ENCODE results near the gene MTHFR.

Gene MTHFR

DNA sequence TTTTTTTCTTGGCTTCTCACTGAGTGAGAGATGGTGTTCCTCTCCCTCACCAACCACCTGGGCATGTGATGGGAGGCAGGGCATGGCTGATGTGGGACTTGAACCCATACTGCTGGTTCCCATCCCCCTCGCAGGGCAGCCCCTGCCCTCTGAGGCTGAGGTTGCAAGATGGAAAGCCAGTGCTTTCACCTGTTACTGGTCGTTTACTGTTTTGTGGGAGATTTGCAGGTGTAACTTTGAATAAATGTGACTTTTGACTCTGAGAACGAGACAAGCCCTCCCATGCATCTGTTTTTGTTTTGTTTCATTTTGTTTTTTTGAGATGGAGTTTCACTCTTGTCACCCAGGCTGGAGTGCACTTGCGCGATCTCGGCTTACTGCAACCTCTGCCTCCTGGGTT lies 22.2 kb downstream of the MTHFR start:
- no peak overlapping the region for H3K9ac ChIP-seq (ENCODE audit: low read depth, low read length)
- peaks cover 28% of the 10 kb centered on the region for H3K4me1 ChIP-seq (ENCODE audit: control insufficient read depth, insufficient read depth, low read length)
- no peaks in the 10 kb centered on the region for H3K27me3 ChIP-seq (ENCODE audit: control insufficient read depth, insufficient read depth, low read length)
- H3K36me3 ChIP-seq (ENCODE audit: insufficient read depth, low read length): no peaks in the 10 kb centered on the region
- no peaks in the 10 kb centered on the region for H3K9me3 ChIP-seq (replicated peaks; ENCODE audit: low read length)
- no peak overlapping the region for H3K4me3 ChIP-seq (ENCODE audit: low read length)
- H3K4me2 ChIP-seq (ENCODE audit: low read length): no peak overlapping the region

GRCh38 chr1:11782127-11782708 lies 23.5 kb downstream of the MTHFR start:
- Histone ChIP-seq H3K27me3 (ENCODE audit: control insufficient read depth, insufficient read depth, low read length) (no peaks in the 10 kb centered on the region), H3K4me3 (ENCODE audit: low read length) (no peak overlapping the region), H3K36me3 (ENCODE audit: insufficient read depth, low read length) (no peaks in the 10 kb centered on the region), H3K4me1 (ENCODE audit: control insufficient read depth, insufficient read depth, low read length) (peaks cover 19% of the 10 kb centered on the region), H3K9me3 (replicated peaks; ENCODE audit: low read length) (no peaks in the 10 kb centered on the region), H3K4me2 (ENCODE audit: low read length) (no peak overlapping the region), H3K9ac (ENCODE audit: low read depth, low read length) (no peak overlapping the region)

DNA sequence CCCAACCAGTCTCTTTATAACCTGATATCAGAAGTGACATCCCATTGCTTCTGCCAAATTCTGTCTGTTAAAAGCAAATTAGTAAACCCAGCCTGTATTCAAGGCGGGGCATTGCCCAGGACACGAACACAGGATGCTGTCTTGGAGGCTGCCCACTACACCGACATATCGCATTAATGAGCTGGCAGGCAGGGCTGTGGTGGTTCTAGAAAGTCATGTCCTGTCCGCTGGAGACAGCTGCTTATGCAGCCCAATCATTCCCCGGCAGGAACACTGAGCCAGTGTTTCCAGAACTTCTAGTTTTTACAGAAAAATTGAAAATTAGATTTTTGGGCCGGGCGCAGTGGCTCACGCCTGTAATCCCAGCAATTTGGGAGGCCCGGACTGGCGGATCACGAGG lies 24.5 kb downstream of the MTHFR start:
- Histone ChIP-seq H3K4me2 (ENCODE audit: low read length) (no peak overlapping the region), H3K4me1 (ENCODE audit: control insufficient read depth, insufficient read depth, low read length) (peaks cover 14% of the 10 kb centered on the region), H3K9me3 (replicated peaks; ENCODE audit: low read length) (no peaks in the 10 kb centered on the region), H3K4me3 (ENCODE audit: low read length) (no peak overlapping the region), H3K9ac (ENCODE audit: low read depth, low read length) (peak overlapping the region; percentile 0), H3K27me3 (ENCODE audit: control insufficient read depth, insufficient read depth, low read length) (no peaks in the 10 kb centered on the region), H3K36me3 (ENCODE audit: insufficient read depth, low read length) (no peaks in the 10 kb centered on the region)

DNA sequence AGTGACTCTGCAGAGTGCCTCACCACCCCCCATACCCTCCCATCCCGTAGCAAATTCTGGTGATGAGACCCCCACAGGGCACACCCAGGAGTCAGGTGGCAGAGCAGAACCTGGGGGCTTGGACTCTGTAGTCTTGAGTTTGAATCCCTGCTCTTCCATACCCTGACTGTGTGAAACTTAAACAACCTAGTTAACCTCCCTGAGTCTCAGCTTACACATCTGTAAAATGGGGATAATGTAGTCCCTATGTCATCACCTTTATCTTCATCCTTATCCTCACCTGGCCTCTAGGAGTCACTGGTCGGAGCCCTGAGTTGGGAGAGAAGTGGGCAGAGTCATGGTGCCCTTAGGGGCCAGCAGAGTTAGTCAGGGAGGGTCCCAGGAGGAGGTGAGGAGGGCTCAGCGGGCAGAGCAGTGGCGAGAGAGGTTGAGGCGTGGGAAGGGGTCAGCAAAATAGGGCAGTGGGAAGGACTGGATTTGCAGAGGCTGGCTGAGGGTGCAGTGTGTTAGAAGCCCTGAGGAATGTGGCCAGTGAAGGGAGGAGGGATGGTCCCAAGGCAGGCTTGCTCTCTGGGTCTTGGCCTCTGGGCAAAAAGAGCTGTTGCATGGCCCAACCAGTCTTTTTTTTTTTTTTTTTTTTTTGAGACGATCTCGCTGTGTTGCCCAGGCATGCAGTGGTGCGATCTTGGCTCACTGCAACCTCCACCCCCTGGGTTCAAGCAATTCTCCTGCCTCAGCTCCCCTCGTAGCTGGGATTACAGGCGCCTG lies 25.2 kb downstream of the MTHFR start:
- no peaks in the 10 kb centered on the region for H3K27me3 ChIP-seq (ENCODE audit: control insufficient read depth, insufficient read depth, low read length)

DNA sequence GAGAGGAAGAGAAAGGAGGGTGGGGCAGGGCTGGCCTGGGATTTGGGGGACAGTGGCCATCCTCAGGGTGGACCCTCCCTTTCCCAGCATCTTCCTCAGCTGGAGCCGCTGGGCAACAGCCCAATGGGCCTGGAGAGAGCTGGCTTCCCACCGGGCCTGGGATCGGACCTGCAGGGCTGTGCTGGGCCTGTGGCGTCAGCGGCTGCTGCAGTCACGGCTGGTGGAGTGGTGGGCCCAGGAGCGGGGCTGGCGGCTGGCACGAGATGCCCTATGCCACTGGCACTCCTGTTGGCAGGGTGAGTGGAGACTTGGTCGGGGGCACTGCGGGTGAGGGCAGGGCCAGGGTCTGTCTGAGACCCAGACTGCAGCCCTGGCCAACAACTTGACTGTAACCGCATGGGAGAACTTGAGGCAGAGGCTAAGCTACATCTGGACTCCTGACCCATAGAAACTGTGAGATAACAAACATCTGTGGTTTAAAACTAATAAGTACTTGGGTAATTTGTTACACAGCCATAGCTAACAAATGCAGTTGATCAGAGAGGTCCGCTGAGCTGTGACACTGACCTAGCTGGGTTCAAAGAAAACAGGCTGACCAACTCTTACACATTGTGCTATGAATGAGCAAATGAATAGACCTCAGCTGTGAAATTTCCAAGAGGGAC lies 25.9 kb downstream of the MTHFR start:
- H3K9ac ChIP-seq (ENCODE audit: low read depth, low read length): no peak overlapping the region
- H3K9me3 ChIP-seq (replicated peaks; ENCODE audit: low read length): no peaks in the 10 kb centered on the region
- H3K4me2 ChIP-seq (ENCODE audit: low read length): no peak overlapping the region
- H3K4me1 ChIP-seq (ENCODE audit: control insufficient read depth, insufficient read depth, low read length): peaks cover 7% of the 10 kb centered on the region
- H3K4me3 ChIP-seq (ENCODE audit: low read length): no peak overlapping the region
- H3K36me3 ChIP-seq (ENCODE audit: insufficient read depth, low read length): no peaks in the 10 kb centered on the region
- no peaks in the 10 kb centered on the region for H3K27me3 ChIP-seq (ENCODE audit: control insufficient read depth, insufficient read depth, low read length)

More for the DNA sequence above, 25.2 kb downstream of the MTHFR start:
- H3K36me3 ChIP-seq (ENCODE audit: insufficient read depth, low read length): no peaks in the 10 kb centered on the region
- no peak overlapping the region for H3K9ac ChIP-seq (ENCODE audit: low read depth, low read length)
- no peak overlapping the region for H3K4me3 ChIP-seq (ENCODE audit: low read length)
- no peaks in the 10 kb centered on the region for H3K9me3 ChIP-seq (replicated peaks; ENCODE audit: low read length)
- no peak overlapping the region for H3K4me2 ChIP-seq (ENCODE audit: low read length)
- peaks cover 14% of the 10 kb centered on the region for H3K4me1 ChIP-seq (ENCODE audit: control insufficient read depth, insufficient read depth, low read length)

DNA sequence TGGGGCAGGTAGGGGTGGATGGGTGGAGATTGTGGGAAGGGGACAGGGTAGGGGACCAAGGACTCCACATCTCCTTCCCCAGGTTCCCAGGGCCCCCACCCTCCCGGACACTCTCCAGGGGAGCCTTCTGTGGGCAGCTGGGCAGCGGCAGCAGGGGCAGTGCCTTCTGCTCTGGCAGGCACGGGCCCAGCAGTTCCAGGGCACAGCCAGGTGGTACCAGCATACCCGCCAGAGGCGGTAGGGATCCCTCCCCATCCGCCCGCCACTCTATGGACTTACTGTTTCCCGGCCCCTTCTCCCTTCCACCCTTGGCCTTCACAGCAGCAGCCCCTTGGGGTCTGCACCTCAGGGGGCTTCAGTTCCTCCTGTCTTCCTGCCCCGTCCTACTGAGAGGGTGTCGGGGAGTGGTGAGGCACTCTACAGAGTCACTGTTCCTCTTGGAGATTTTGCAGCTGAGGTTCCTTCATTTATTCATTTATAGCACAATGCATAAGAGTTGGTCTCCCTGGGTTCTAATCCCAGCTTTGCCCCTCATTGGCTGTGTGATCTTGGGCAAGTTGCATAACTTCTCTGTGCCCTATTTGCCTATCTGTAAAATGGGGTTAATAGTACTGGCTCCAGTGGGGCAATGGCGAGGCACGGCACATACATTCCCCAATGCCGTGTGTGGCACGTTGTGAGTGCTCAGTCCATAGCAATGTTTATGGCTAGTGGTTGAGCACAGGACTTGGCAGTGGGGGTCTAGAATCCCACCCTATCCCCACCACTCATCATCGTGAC lies 26.7 kb downstream of the MTHFR start:
- no peaks in the 10 kb centered on the region for H3K9me3 ChIP-seq (replicated peaks; ENCODE audit: low read length)
- H3K4me3 ChIP-seq (ENCODE audit: low read length): no peak overlapping the region
- no peaks in the 10 kb centered on the region for H3K27me3 ChIP-seq (ENCODE audit: control insufficient read depth, insufficient read depth, low read length)
- H3K4me2 ChIP-seq (ENCODE audit: low read length): no peak overlapping the region
- no peaks in the 10 kb centered on the region for H3K36me3 ChIP-seq (ENCODE audit: insufficient read depth, low read length)
- no peak overlapping the region for H3K9ac ChIP-seq (ENCODE audit: low read depth, low read length)
- H3K4me1 ChIP-seq (ENCODE audit: control insufficient read depth, insufficient read depth, low read length): peaks cover 3% of the 10 kb centered on the region

DNA sequence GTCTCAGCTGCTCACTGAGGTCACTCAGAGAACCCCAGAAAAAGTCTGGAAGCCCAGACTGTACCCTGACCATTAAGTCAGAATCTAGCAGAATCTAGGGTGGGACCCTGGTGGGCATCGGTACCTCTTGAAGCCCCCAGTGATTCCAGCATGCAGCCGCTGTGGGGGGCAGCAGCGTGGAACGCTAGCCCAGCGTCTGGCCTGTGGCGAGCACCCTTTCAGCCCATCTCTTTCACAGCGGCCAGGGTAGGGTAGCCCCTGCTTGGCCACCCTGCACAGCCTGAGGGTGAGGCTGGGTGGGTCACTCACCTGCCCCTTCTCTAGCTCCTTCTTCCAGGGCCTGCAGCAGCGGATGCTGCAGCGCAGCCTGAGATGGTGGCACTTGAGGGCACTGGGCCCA lies 27.4 kb downstream of the MTHFR start:
- Histone ChIP-seq H3K4me2 (ENCODE audit: low read length) (no peak overlapping the region), H3K36me3 (ENCODE audit: insufficient read depth, low read length) (no peaks in the 10 kb centered on the region), H3K4me1 (ENCODE audit: control insufficient read depth, insufficient read depth, low read length) (peaks cover 3% of the 10 kb centered on the region), H3K9me3 (replicated peaks; ENCODE audit: low read length) (no peaks in the 10 kb centered on the region), H3K27me3 (ENCODE audit: control insufficient read depth, insufficient read depth, low read length) (no peaks in the 10 kb centered on the region), H3K4me3 (ENCODE audit: low read length) (no peak overlapping the region), H3K9ac (ENCODE audit: low read depth, low read length) (no peak overlapping the region)

- Histone ChIP-seq H3K27me3 (ENCODE audit: control insufficient read depth, insufficient read depth, low read length) (no peaks in the 10 kb centered on the region), H3K9ac (ENCODE audit: low read depth, low read length) (no peak overlapping the region), H3K9me3 (replicated peaks; ENCODE audit: low read length) (no peaks in the 10 kb centered on the region), H3K36me3 (ENCODE audit: insufficient read depth, low read length) (no peaks in the 10 kb centered on the region), H3K4me3 (ENCODE audit: low read length) (no peak overlapping the region), H3K4me1 (ENCODE audit: control insufficient read depth, insufficient read depth, low read length) (peaks cover 3% of the 10 kb centered on the region), H3K4me2 (ENCODE audit: low read length) (no peak overlapping the region)
These were observed 28.0 kb downstream of the MTHFR start for GRCh38 chr1:11777658-11778322.

- H3K36me3 ChIP-seq (ENCODE audit: insufficient read depth, low read length): no peaks in the 10 kb centered on the region
- no peaks in the 10 kb centered on the region for H3K27me3 ChIP-seq (ENCODE audit: control insufficient read depth, insufficient read depth, low read length)
- no peaks in the 10 kb centered on the region for H3K4me1 ChIP-seq (ENCODE audit: control insufficient read depth, insufficient read depth, low read length)
- no peak overlapping the region for H3K4me3 ChIP-seq (ENCODE audit: low read length)
- H3K9ac ChIP-seq (ENCODE audit: low read depth, low read length): no peak overlapping the region
- no peaks in the 10 kb centered on the region for H3K9me3 ChIP-seq (replicated peaks; ENCODE audit: low read length)
- H3K4me2 ChIP-seq (ENCODE audit: low read length): no peak overlapping the region
These were observed 31.0 kb downstream of the MTHFR start for GRCh38 chr1:11774753-11775152.

DNA sequence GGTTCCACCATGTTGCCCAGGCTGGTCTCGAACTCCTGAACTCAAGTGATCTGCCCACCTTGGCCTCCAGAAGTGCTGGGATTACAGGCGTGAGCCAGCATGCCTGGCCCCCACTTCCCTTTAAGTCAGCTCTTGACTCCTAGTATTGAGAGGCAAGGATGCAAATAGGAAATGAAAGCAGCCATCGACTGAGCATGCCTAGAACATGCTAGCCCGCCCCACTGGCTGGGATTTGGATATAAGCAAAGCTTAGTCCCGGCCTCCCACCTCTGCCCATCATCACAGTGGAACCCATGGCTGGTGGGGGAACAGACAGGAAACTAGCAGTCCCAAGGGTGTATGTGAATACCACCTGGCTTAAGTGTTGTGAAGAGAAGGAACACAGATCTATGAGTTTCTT lies 33.3 kb downstream of the MTHFR start:
- Histone ChIP-seq H3K4me1 (ENCODE audit: control insufficient read depth, insufficient read depth, low read length) (no peaks in the 10 kb centered on the region), H3K4me3 (ENCODE audit: low read length) (no peak overlapping the region), H3K9ac (ENCODE audit: low read depth, low read length) (no peak overlapping the region), H3K36me3 (ENCODE audit: insufficient read depth, low read length) (no peaks in the 10 kb centered on the region), H3K4me2 (ENCODE audit: low read length) (no peak overlapping the region), H3K27me3 (ENCODE audit: control insufficient read depth, insufficient read depth, low read length) (peaks cover 15% of the 10 kb centered on the region), H3K9me3 (replicated peaks; ENCODE audit: low read length) (no peaks in the 10 kb centered on the region)

DNA sequence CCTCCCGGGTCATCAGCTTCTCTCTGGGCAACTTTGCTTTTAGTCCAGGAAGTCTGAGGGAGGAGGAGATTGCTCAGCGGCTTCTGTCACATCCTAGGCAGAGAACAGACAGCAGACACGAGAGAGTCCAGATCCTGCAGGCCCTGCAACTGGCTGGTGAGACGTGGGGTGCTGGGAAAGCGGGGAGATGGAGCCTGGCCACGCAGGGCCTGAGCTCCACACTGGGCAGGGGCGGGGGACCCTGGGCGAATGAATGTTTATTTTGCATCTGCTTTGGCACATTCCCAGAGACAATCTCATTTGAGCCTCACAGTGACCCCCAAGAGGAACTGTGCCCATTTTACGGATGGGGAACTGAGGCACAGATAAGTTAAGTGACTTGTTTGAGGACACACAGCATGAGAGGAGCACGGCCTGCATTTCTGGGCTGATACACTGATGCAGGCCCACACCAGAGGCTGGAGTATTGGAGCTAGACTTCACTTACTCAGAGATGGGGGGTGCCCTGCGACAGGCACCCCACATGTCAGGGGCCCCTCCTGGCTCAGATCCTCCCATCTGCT lies 34.2 kb downstream of the MTHFR start:
- peaks cover 18% of the 10 kb centered on the region for H3K27me3 ChIP-seq (ENCODE audit: control insufficient read depth, insufficient read depth, low read length)
- H3K4me2 ChIP-seq (ENCODE audit: low read length): no peak overlapping the region
- no peaks in the 10 kb centered on the region for H3K9me3 ChIP-seq (replicated peaks; ENCODE audit: low read length)
- H3K4me3 ChIP-seq (ENCODE audit: low read length): no peak overlapping the region
- no peak overlapping the region for H3K9ac ChIP-seq (ENCODE audit: low read depth, low read length)
- no peaks in the 10 kb centered on the region for H3K4me1 ChIP-seq (ENCODE audit: control insufficient read depth, insufficient read depth, low read length)
- no peaks in the 10 kb centered on the region for H3K36me3 ChIP-seq (ENCODE audit: insufficient read depth, low read length)
